Measurements from ENCODE around the gene GABARAP.

The GABARAP gene

DNA sequence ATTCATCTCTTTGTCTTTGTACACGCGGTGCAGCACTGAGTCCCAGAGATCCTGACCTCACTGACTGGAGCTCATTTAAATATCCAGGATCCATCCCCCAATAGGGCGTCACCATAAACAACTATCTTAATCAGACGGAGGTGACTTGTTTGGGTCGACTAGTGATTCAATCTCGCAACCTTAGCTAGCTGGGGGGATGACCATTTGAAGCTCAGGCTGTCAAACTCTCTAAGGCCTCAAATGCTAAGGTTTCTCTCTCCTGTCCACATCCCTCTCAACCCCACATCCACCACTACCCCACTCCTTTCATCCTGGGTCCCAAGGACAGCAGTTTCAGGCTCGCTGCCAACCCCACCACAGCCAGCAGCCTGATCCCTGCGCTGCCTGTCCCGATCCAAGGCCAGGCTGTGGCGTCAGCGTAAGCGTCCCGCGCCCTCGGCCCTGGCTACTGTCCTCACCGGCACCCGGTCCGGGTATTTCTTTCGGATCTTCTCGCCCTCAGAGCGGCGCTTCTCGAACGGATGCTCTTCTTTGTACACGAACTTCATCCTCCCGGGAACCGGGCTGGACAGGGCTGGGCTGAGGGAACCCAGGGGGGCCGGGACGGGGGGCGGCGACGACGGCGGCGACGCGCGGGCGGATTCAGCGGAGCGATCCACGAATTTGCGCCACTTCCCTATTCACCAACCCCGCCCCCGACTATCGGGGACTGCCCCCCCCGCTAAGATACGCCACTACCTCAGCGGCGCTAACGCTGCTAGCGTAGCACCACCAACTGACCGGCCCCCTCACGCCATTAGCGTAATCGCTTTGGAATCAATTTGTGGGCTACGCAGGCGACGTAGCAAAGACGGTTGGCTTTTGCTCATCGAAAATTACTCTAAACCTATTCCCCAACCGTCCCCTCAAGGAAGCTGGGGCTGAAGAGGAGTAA is at the start of gene GABARAP:
Gene GABARAP, minus strand, starts transcription at position 667 of the 934 bp plus-strand sequence. Its CDS starts 119 bp downstream, at position 548.
- H4K20me1 ChIP-seq (ENCODE audit: insufficient read depth, low read length) = no peaks in the 10 kb centered on the region
- no peak within 1 kb of the TSS for H2AFZ ChIP-seq (ENCODE audit: low read length)
- H3K27ac ChIP-seq (ENCODE audit: low read depth, low read length, poor library complexity, severe bottlenecking) = peak within 1 kb of the TSS; percentile 80
- H3K36me3 ChIP-seq (ENCODE audit: insufficient read depth, low read length) = peaks cover 52% of the 10 kb centered on the region
- H3K9me2 ChIP-seq (ENCODE audit: low read depth, low read length) = no peaks in the 10 kb centered on the region
- TF ChIP-seq, protein P1, sequence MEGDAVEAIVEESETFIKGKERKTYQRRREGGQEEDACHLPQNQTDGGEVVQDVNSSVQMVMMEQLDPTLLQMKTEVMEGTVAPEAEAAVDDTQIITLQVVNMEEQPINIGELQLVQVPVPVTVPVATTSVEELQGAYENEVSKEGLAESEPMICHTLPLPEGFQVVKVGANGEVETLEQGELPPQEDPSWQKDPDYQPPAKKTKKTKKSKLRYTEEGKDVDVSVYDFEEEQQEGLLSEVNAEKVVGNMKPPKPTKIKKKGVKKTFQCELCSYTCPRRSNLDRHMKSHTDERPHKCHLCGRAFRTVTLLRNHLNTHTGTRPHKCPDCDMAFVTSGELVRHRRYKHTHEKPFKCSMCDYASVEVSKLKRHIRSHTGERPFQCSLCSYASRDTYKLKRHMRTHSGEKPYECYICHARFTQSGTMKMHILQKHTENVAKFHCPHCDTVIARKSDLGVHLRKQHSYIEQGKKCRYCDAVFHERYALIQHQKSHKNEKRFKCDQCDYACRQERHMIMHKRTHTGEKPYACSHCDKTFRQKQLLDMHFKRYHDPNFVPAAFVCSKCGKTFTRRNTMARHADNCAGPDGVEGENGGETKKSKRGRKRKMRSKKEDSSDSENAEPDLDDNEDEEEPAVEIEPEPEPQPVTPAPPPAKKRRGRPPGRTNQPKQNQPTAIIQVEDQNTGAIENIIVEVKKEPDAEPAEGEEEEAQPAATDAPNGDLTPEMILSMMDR (IDR thresholded peaks at IDR 0.05; ENCODE audit: low read length) = no peak
- no peak for TF ChIP-seq EZH2 (IDR thresholded peaks at IDR 0.05; ENCODE audit: borderline replicate concordance, low read length)
- 0 out of 2 replicates have a peak, but pooled peaks cover 10% of the 10 kb centered on the region for H3F3A ChIP-seq (ENCODE audit: insufficient read depth, low read length)
- H3K4me3 ChIP-seq (ENCODE audit: low read depth, low read length, poor library complexity, severe bottlenecking) = peak within 1 kb of the TSS; percentile 98
- peak within 1 kb of the TSS; percentile 98 for H3K9ac ChIP-seq (ENCODE audit: low read length)
- H3K79me2 ChIP-seq (ENCODE audit: insufficient read depth, low read length) = peaks cover 7% of the 10 kb centered on the region; the same call in 1 of the 2 replicates
- no peaks in the 10 kb centered on the region for H3K9me3 ChIP-seq (ENCODE audit: low read length)
- H3K4me1 ChIP-seq (ENCODE audit: insufficient read depth, low read length, severe bottlenecking) = peaks cover 32% of the 10 kb centered on the region
- no peaks in the 10 kb centered on the region for H3K27me3 ChIP-seq (ENCODE audit: insufficient read depth, low read length)
- peak within 1 kb of the TSS; percentile 94 for H3K4me2 ChIP-seq (ENCODE audit: low read length)

DNA sequence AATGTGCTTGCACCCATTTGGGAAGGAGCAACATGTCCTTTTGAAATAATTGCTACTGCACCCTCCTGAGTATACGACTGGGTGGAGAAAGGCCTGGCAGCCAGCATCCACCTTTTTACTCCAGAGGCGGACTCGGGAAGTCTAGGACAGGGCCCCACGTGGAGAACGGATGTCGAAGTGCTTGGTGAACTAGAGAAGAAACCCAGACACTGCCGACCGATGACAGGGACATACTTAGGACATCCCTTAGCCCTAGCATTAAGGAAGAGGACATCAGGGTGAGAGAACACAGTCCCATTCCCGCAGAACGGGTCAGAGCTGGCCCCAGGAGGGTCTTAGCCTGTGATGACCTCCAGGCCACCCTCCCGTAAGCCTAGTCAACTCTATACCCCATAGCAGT is 48.4 kb upstream of the GABARAP start:
- H3K9ac ChIP-seq (ENCODE audit: low read length) = no peak overlapping the region
- H3K4me2 ChIP-seq (ENCODE audit: low read length) = no peak overlapping the region
- no peaks in the 10 kb centered on the region for H3K9me3 ChIP-seq (ENCODE audit: low read length)
- no peaks in the 10 kb centered on the region for H4K20me1 ChIP-seq (ENCODE audit: insufficient read depth, low read length)
- H3K79me2 ChIP-seq (ENCODE audit: insufficient read depth, low read length) = no peaks in the 10 kb centered on the region
- no peak overlapping the region for H3K4me3 ChIP-seq (ENCODE audit: low read depth, low read length, poor library complexity, severe bottlenecking)
- H3K36me3 ChIP-seq (ENCODE audit: insufficient read depth, low read length) = no peaks in the 10 kb centered on the region
- H3K27me3 ChIP-seq (ENCODE audit: insufficient read depth, low read length) = peaks cover 11% of the 10 kb centered on the region
- H3K4me1 ChIP-seq (ENCODE audit: insufficient read depth, low read length, severe bottlenecking) = peaks cover 10% of the 10 kb centered on the region
- H2AFZ ChIP-seq (ENCODE audit: low read length) = no peak overlapping the region
- H3F3A ChIP-seq (ENCODE audit: insufficient read depth, low read length) = no peaks in the 10 kb centered on the region
- H3K9me2 ChIP-seq (ENCODE audit: low read depth, low read length) = no peaks in the 10 kb centered on the region
- no peak overlapping the region for H3K27ac ChIP-seq (ENCODE audit: low read depth, low read length, poor library complexity, severe bottlenecking)
- TF ChIP-seq, protein P1 (IDR thresholded peaks at IDR 0.05; ENCODE audit: low read length) = no peak
- no peak for TF ChIP-seq EZH2 (IDR thresholded peaks at IDR 0.05; ENCODE audit: borderline replicate concordance, low read length)

DNA sequence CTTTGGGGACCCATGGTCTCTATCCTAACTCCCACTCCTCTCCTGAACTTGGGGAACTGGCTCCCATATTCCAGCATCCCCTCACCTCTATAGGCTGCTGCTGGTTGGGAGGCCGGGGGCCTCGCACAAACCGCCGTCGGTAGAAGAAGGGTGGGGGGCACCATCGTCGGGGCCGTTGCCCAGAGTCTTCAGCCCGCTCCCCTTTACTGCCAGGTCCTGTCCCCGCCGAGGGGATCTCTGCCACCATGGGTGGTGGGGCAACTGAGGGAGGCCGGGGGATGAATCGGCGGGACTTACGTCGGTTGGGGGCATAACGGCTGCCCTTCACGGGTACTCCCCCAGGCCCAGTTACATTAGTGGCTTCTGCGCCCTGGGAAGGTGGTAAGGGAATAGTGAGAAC is 47.9 kb upstream of the GABARAP start:
- no peaks in the 10 kb centered on the region for H3K79me2 ChIP-seq (ENCODE audit: insufficient read depth, low read length)
- peaks cover 12% of the 10 kb centered on the region for H3K27me3 ChIP-seq (ENCODE audit: insufficient read depth, low read length)

More for the DNA sequence above, 47.9 kb upstream of the GABARAP start:
- no peaks in the 10 kb centered on the region for H4K20me1 ChIP-seq (ENCODE audit: insufficient read depth, low read length)
- H3K9me2 ChIP-seq (ENCODE audit: low read depth, low read length) = no peaks in the 10 kb centered on the region
- H3K4me2 ChIP-seq (ENCODE audit: low read length) = no peak overlapping the region
- H3K36me3 ChIP-seq (ENCODE audit: insufficient read depth, low read length) = no peaks in the 10 kb centered on the region
- TF ChIP-seq, protein P1 (IDR thresholded peaks at IDR 0.05; ENCODE audit: low read length) = no peak
- TF ChIP-seq EZH2 (IDR thresholded peaks at IDR 0.05; ENCODE audit: borderline replicate concordance, low read length) = no peak
- H3K4me1 ChIP-seq (ENCODE audit: insufficient read depth, low read length, severe bottlenecking) = peaks cover 7% of the 10 kb centered on the region
- no peak overlapping the region for H2AFZ ChIP-seq (ENCODE audit: low read length)
- H3K4me3 ChIP-seq (ENCODE audit: low read depth, low read length, poor library complexity, severe bottlenecking) = no peak overlapping the region
- no peak overlapping the region for H3K27ac ChIP-seq (ENCODE audit: low read depth, low read length, poor library complexity, severe bottlenecking)
- no peak overlapping the region for H3K9ac ChIP-seq (ENCODE audit: low read length)
- no peaks in the 10 kb centered on the region for H3F3A ChIP-seq (ENCODE audit: insufficient read depth, low read length)
- H3K9me3 ChIP-seq (ENCODE audit: low read length) = no peaks in the 10 kb centered on the region

All from OCI-LY1 (cell line).